ENCODE results near the gene AK4.

The AK4 gene

GRCh38 chr1:65209005-65209885, 61.2 kb downstream of the AK4 start:
- DNase-seq (ENCODE audit: insufficient read length, low spot score) = no peak
- FAIRE-seq = peak; percentile 87

GRCh38 chr1:65210325-65210724, 62.3 kb downstream of the AK4 start:
- no peak for DNase-seq (ENCODE audit: insufficient read length, low spot score)
- no peak for FAIRE-seq

- FAIRE-seq = no peak
- no peak for DNase-seq (ENCODE audit: insufficient read length, low spot score)
These were observed 63.3 kb downstream of the AK4 start for GRCh38 chr1:65211331-65211730.

- DNase-seq (ENCODE audit: insufficient read length, low spot score) = no peak
- FAIRE-seq = no peak
These were observed 65.4 kb downstream of the AK4 start for GRCh38 chr1:65213271-65214023.

GRCh38 chr1:65214340-65215027, 66.5 kb downstream of the AK4 start:
- no peak for FAIRE-seq

GRCh38 chr1:65216989-65217388, 69.0 kb downstream of the AK4 start:
- no peak for DNase-seq (ENCODE audit: insufficient read length, low spot score)
- no peak for FAIRE-seq

More at GRCh38 chr1:65214340-65215027, 66.5 kb downstream of the AK4 start:
- no peak for DNase-seq (ENCODE audit: insufficient read length, low spot score)

GRCh38 chr1:65221638-65222339, 73.8 kb downstream of the AK4 start:
- FAIRE-seq (no peak), DNase-seq (ENCODE audit: insufficient read length, low spot score) (no peak)

- DNase-seq (ENCODE audit: insufficient read length, low spot score) (no peak), FAIRE-seq (no peak)
These were observed 74.4 kb downstream of the AK4 start for GRCh38 chr1:65222340-65222940.

- FAIRE-seq = no peak
- DNase-seq (ENCODE audit: insufficient read length, low spot score) = no peak
These were observed 76.7 kb downstream of the AK4 start for GRCh38 chr1:65224681-65225091.

GRCh38 chr1:65225179-65225578, 77.2 kb downstream of the AK4 start:
- FAIRE-seq = no peak

GRCh38 chr1:65229201-65229600, 81.2 kb downstream of the AK4 start:
- FAIRE-seq (no peak), DNase-seq (ENCODE audit: insufficient read length, low spot score) (no peak)

More at GRCh38 chr1:65225179-65225578, 77.2 kb downstream of the AK4 start:
- no peak for DNase-seq (ENCODE audit: insufficient read length, low spot score)

- FAIRE-seq (no peak), DNase-seq (ENCODE audit: insufficient read length, low spot score) (no peak)
These were observed 81.8 kb downstream of the AK4 start for GRCh38 chr1:65229754-65230339.

GRCh38 chr1:65230731-65231481, 82.9 kb downstream of the AK4 start:
- DNase-seq (ENCODE audit: insufficient read length, low spot score) = no peak
- no peak for FAIRE-seq

GRCh38 chr1:65231718-65232330, 83.8 kb downstream of the AK4 start:
- DNase-seq (ENCODE audit: insufficient read length, low spot score) (no peak), FAIRE-seq (no peak)

GRCh38 chr1:65232461-65232990, 84.5 kb downstream of the AK4 start:
- FAIRE-seq = no peak
- no peak for DNase-seq (ENCODE audit: insufficient read length, low spot score)

- FAIRE-seq (no peak), DNase-seq (ENCODE audit: insufficient read length, low spot score) (no peak)
These were observed 85.8 kb downstream of the AK4 start for GRCh38 chr1:65233782-65234181.

- FAIRE-seq (peak; percentile 90), DNase-seq (ENCODE audit: insufficient read length, low spot score) (no peak)
These were observed 88.1 kb downstream of the AK4 start for GRCh38 chr1:65235867-65236805.
